Psoas muscle (tissue), 8 donors: ENCODE measurements around the gene PMEPA1. TPM values are rescaled to one million over a fixed set of nuclear protein-coding genes. Genes with fewer than 3 reads are reported as not detected.

Source experiments
- ATAC-seq, 4 donors: fragments of 200-7000 bp; cut with Tn5 transposase; one replicate each; pipeline ENCODE4 v1.9.1; 2020; ENCODE audit warnings: moderate library complexity in 3 of 4, mild to moderate bottlenecking in 2 of 4
- DNase-seq, 2 donors: peaks; one replicate each; pipeline ENCODE4 v3.0.0-alpha.2; 2020
- H3K27ac ChIP-seq: fragments of 200-600 bp; one replicate; pipeline ENCODE4 v1.8.0; 2022
- H3K27me3 ChIP-seq, 3 donors: fragments of 200-600 bp in 1 of 3; one replicate each; pipeline versions ENCODE4 v1.6.1 to v1.8.0; 2013 to 2022; ENCODE audit warnings: low read length in 2 of 3, mild to moderate bottlenecking in 2 of 3, moderate library complexity in 1 of 3; ENCODE audit not compliant: insufficient read depth in 3 of 3
- H3K36me3 ChIP-seq, 2 donors: fragments of 200-600 bp in 1 of 2; one replicate each; pipeline versions ENCODE4 v1.6.1 to v1.8.0; 2013 to 2022; ENCODE audit warnings: low read depth in 1 of 2, mild to moderate bottlenecking in 1 of 2, moderate library complexity in 1 of 2; ENCODE audit not compliant: insufficient read depth in 1 of 2
- H3K4me1 ChIP-seq: fragments of 200-600 bp; one replicate; pipeline ENCODE4 v1.8.0; 2022
- H3K4me3 ChIP-seq: fragments of 200-600 bp; one replicate; pipeline ENCODE4 v1.8.0; 2022; ENCODE audit warnings: mild to moderate bottlenecking
- H3K9me3 ChIP-seq: fragments of 200-600 bp; one replicate; pipeline ENCODE4 v1.8.0; 2022
- WGBS, 3 donors: extraction: QIAGEN DNeasy Blood & Tissue Kit; methylation state at CpG; one replicate each; pipeline versions ENCODE4 v1.1.6 to v1.1.7; 2013; 5-methylcytosine and 5-hydroxymethylcytosine counted together
- intact Hi-C, 2 donors: fragments of 100-400 bp; cut with DNase I; formaldehyde crosslinking; loops; one replicate each; pipeline versions ENCODE4 v1.11.0 to v1.14.2; 2022
- polyA plus RNA-seq, 3 donors: library from polyadenylated mRNA; stranded (reverse); fragments of 200-250 nt; gene quantifications; one replicate each; pipeline ENCODE4 v1.2.3, GENCODE V29; 2013
- total RNA-seq, 4 donors: library from RNA; stranded (reverse); fragmentation: NEBNext Ultra II Directional in 2 of 4; extraction: Animal tissue kit (Norgen Biotek cat#: 25700) in 2 of 4; gene quantifications; one replicate each; pipeline versions ENCODE4 v1.2.1 to v1.2.4, GENCODE V29; 2021 to 2023
- TF ChIP-seq, protein P1 (sequence below): fragments of 200-600 bp; IDR thresholded peaks from one replicate; pipeline ENCODE4 v1.8.0; 2022; ENCODE audit warnings: antibody characterized with exemption
- donor health status: healthy with polysubstance abuse.
- donor health status: DM: no; HTN: no; CAD: no; lungs with moderate emphysema.
- donor health status: Bipolar disorder and iron deficiency.
- donor health status: healthy.
- donor health status: DM: yes; HTN: yes; CAD: no.
- donor health status: DM: no; HTN: no; CAD: no.
- donor health status: DM: no; HTN: no; CAD: no.
- donor health status: DM: yes; HTN: yes; CAD: no.

The PMEPA1 gene
- total and polyA plus RNA-seq, 7 donors, result 8.9 to 34.0 (median 17.1) TPM

- 49 to 55% (median 52%) methylated on average over 7 of the region's 7 CpGs for WGBS, 3 donors
- intact Hi-C loops, result loop anchor here in 1 of 2 donors (5.0 kb wide), 1 partner anchor 40 kb away; no protein-coding TSS in a partner anchor
These were observed 37.1 kb upstream of the PMEPA1 start for GRCh38 chr20:57746832-57747404.

DNA sequence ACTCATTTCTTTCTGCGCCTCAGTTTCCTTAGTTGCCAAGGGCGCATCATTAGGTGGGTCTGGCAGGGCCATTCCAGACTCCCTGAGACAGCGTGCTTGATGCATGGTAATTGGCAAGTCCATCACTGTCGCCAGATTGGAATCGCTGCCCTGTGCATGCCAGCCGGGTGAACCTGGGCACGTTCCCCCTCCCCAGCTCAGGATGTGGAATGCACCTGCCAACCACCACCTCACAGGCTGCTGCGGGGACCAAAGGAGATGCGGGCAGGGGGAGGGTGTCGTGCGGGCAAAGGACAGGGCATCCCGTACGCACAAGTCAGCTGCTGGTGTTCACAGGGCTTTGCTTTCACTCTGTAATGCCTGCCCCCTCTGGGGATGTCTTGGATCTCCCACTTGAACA lies 36.4 kb upstream of the PMEPA1 start:
- Histone ChIP-seq H3K36me3 (no peaks in the 10 kb centered on the region), H3K27ac (no peak overlapping the region), H3K4me1 (peaks cover 18% of the 10 kb centered on the region), H3K27me3 (no peaks in the 10 kb centered on the region), H3K9me3 (no peaks in the 10 kb centered on the region), H3K4me3 (no peak overlapping the region)
- ATAC-seq, result no peak
- no peak for DNase-seq
- TF ChIP-seq, protein P1, sequence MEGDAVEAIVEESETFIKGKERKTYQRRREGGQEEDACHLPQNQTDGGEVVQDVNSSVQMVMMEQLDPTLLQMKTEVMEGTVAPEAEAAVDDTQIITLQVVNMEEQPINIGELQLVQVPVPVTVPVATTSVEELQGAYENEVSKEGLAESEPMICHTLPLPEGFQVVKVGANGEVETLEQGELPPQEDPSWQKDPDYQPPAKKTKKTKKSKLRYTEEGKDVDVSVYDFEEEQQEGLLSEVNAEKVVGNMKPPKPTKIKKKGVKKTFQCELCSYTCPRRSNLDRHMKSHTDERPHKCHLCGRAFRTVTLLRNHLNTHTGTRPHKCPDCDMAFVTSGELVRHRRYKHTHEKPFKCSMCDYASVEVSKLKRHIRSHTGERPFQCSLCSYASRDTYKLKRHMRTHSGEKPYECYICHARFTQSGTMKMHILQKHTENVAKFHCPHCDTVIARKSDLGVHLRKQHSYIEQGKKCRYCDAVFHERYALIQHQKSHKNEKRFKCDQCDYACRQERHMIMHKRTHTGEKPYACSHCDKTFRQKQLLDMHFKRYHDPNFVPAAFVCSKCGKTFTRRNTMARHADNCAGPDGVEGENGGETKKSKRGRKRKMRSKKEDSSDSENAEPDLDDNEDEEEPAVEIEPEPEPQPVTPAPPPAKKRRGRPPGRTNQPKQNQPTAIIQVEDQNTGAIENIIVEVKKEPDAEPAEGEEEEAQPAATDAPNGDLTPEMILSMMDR, result no peak
- WGBS, 3 donors, result 92 to 94% (median 92%) methylated on average over 13 of the region's 13 CpGs
- intact Hi-C loops, result loop anchor here in 1 of 2 donors (5.0 kb wide), 1 partner anchor 39 kb away; no protein-coding TSS in a partner anchor

More at GRCh38 chr20:57746832-57747404, 37.1 kb upstream of the PMEPA1 start:
- no peaks in the 10 kb centered on the region for H3K9me3 ChIP-seq
- TF ChIP-seq, protein P1, result no peak
- no peaks in the 10 kb centered on the region for H3K36me3 ChIP-seq
- no peak overlapping the region for H3K27ac ChIP-seq
- ATAC-seq (no peak), DNase-seq (no peak)
- H3K27me3 ChIP-seq, result no peaks in the 10 kb centered on the region
- no peak overlapping the region for H3K4me3 ChIP-seq
- H3K4me1 ChIP-seq, result peaks cover 18% of the 10 kb centered on the region

DNA sequence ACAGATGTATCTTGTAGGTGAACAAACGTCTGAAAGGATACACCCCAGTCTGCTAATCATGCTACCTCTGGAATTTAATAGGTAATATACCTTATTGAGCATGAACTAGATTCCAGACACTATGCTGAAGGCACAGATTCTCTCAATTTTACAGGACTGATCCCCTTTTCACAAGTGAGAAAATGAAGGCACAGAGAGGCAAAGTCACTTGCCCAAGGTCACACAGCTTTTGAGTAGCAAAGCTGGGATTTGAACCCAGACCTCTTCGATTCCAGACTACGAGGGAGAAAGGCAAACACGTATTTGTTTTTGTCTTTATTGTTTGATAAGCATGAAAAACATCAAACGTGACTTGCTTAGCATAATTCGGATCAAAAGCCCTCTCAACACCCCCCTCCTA lies 34.4 kb upstream of the PMEPA1 start:
- intact Hi-C loops, result no loop called here
- TF ChIP-seq, protein P1, result no peak
- ATAC-seq (no peak), DNase-seq (no peak)
- H3K4me1 ChIP-seq, result peaks cover 15% of the 10 kb centered on the region
- no peaks in the 10 kb centered on the region for H3K36me3 ChIP-seq
- no peaks in the 10 kb centered on the region for H3K9me3 ChIP-seq
- no peak overlapping the region for H3K27ac ChIP-seq
- 90 to 94% (median 91%) methylated on average over 6 of the region's 6 CpGs for WGBS, 3 donors
- H3K4me3 ChIP-seq, result no peak overlapping the region
- H3K27me3 ChIP-seq, result no peaks in the 10 kb centered on the region

DNA sequence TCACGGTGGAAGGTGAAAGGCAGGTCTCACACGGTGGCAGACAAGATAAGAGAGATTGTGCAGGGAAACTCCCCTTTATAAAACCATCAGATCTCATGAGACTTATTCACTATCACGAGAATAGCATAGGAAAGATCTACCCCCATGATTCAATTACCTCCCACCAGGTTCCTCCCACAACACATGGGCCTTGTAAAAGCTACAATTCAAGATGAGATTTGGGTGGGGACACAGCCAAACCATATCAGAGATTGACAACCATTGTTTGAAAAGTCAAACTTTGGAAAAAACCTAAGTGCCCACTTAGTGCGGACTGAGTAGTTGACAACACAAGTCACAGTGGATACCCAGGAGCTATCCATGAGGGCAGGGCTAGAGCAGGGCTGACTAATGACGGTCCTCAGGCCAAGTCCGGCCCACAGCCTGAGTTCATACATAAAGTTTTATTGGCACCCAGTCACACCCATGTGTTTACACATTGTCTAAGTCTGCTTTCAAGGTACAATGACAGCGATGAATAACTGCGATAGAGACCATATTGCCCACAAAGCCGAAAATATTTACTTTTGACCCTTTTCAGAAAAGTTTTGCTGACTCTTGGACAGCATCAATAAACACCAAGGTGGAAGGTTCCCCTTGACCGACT lies 33.8 kb upstream of the PMEPA1 start:
- Histone ChIP-seq H3K36me3 (no peaks in the 10 kb centered on the region), H3K4me1 (peaks cover 9% of the 10 kb centered on the region), H3K27ac (no peak overlapping the region), H3K4me3 (no peak overlapping the region), H3K9me3 (no peaks in the 10 kb centered on the region), H3K27me3 (no peaks in the 10 kb centered on the region)
- intact Hi-C loops, result no loop called here
- ATAC-seq (no peak), DNase-seq (no peak)
- WGBS, 3 donors, result 89 to 93% (median 92%) methylated on average over 10 of the region's 10 CpGs
- TF ChIP-seq, protein P1, result no peak
